Suprapubic skin (tissue), 4 donors: Measurements from ENCODE around the gene SCAPER. TPM values are rescaled to one million over a fixed set of nuclear protein-coding genes. Genes with fewer than 3 reads are reported as not detected.
A peak's percentile ranks its signal among the peaks of the same experiment; 100 is the strongest.
"Not testable (repeated sequence)": the region's sequence is repeated elsewhere in the genome, so short reads cannot be mapped to it uniquely, and the experiment has no call there.

Experiments used
- DNase-seq, 2 donors: peaks; one replicate each; pipeline ENCODE4 v3.0.0-alpha.2; 2019; ENCODE audit warnings: low spot score in 2 of 2
- H3K27ac ChIP-seq: fragments of 200-600 bp; sonication (generic); one replicate; pipeline ENCODE4 v1.5.1; 2019
- H3K27me3 ChIP-seq: fragments of 200-600 bp; sonication (generic); one replicate; pipeline ENCODE4 v1.5.1; 2019
- H3K36me3 ChIP-seq: fragments of 200-600 bp; sonication (generic); one replicate; pipeline ENCODE4 v1.5.1; 2019
- H3K4me1 ChIP-seq: fragments of 200-600 bp; sonication (generic); one replicate; pipeline ENCODE4 v1.5.1; 2019
- H3K4me3 ChIP-seq: fragments of 200-600 bp; sonication (generic); one replicate; pipeline ENCODE4 v1.5.1; 2019; ENCODE audit warnings: mild to moderate bottlenecking
- H3K9me3 ChIP-seq: fragments of 200-600 bp; sonication (generic); one replicate; pipeline ENCODE4 v1.5.1; 2019
- CTCF ChIP-seq, 2 donors: fragments of 200-600 bp in 1 of 2; fragments of 450-650 bp in 1 of 2; sonication (generic) in 1 of 2; IDR thresholded peaks; one replicate each; pipeline ENCODE4 v1.5.1; 2016 to 2019; ENCODE audit warnings: antibody characterized with exemption in 2 of 2, mild to moderate bottlenecking in 1 of 2, moderate library complexity in 1 of 2
- EP300 ChIP-seq: sonication (generic); formaldehyde crosslinking; IDR thresholded peaks from one replicate; pipeline ENCODE4 v1.6.1; 2017; ENCODE audit warnings: antibody characterized with exemption
- POLR2A ChIP-seq, 2 donors: fragments of 450-650 bp; IDR thresholded peaks; one replicate each; pipeline ENCODE4 v1.6.1; 2017; ENCODE audit warnings: antibody characterized with exemption in 2 of 2, mild to moderate bottlenecking in 2 of 2, moderate library complexity in 2 of 2
- POLR2AphosphoS5 ChIP-seq, 3 donors: sonication (generic); formaldehyde crosslinking; IDR thresholded peaks; one replicate each; pipeline ENCODE4 v1.6.1; 2017; ENCODE audit warnings: antibody characterized with exemption in 3 of 3
- WGBS: methylation state at CpG from one replicate; pipeline ENCODE4 v1.1.5; 2018; 5-methylcytosine and 5-hydroxymethylcytosine counted together
- total RNA-seq, 4 donors: library from RNA; depleted of rRNA; stranded (reverse); fragments of >200 nt; gene quantifications; one replicate each; pipeline ENCODE4 v1.1.0, GENCODE V29; 2016

Gene SCAPER
- total RNA-seq, 4 donors from 2014 or later = 26.3 to 61.4 (median 37.3) TPM

- Histone ChIP-seq H3K36me3 (no peaks in the 10 kb centered on the region), H3K9me3 (no peaks in the 10 kb centered on the region), H3K27ac (no peak overlapping the region), H3K4me1 (no peaks in the 10 kb centered on the region), H3K27me3 (peaks cover 13% of the 10 kb centered on the region), H3K4me3 (no peak overlapping the region)
- WGBS = 72% methylated on average over 10 of the region's 10 CpGs
- no peak for DNase-seq
- TF ChIP-seq POLR2AphosphoS5 (IDR thresholded peaks at IDR 0.05) (no peak), CTCF (IDR thresholded peaks at IDR 0.05) (no peak), POLR2A (IDR thresholded peaks at IDR 0.05) (no peak), EP300 (no peak)
Observed at GRCh38 chr15:76321171-76321570, 584.0 kb downstream of the SCAPER start.

GRCh38 chr15:76320012-76320411, 585.1 kb downstream of the SCAPER start:
- TF ChIP-seq POLR2A (IDR thresholded peaks at IDR 0.05) (no peak), EP300 (no peak)
- Histone ChIP-seq H3K4me3 (no peak overlapping the region), H3K9me3 (no peaks in the 10 kb centered on the region), H3K36me3 (no peaks in the 10 kb centered on the region), H3K27me3 (peaks cover 13% of the 10 kb centered on the region), H3K4me1 (no peaks in the 10 kb centered on the region), H3K27ac (no peak overlapping the region)
- WGBS = 86% methylated on average over 6 of the region's 6 CpGs
- DNase-seq = no peak

- no peak for TF ChIP-seq POLR2A (IDR thresholded peaks at IDR 0.05)
- TF ChIP-seq EP300 = no peak
- TF ChIP-seq CTCF (IDR thresholded peaks at IDR 0.05) = no peak
- Histone ChIP-seq H3K4me1 (peaks cover 37% of the 10 kb centered on the region), H3K27ac (no peak overlapping the region), H3K36me3 (no peaks in the 10 kb centered on the region), H3K9me3 (no peaks in the 10 kb centered on the region), H3K4me3 (no peak overlapping the region), H3K27me3 (no peaks in the 10 kb centered on the region)
- whole genome bisulfite sequencing = 30% methylated on average over 5 of the region's 5 CpGs
- no peak for DNase-seq
Observed at GRCh38 chr15:76313731-76314130, 591.4 kb downstream of the SCAPER start.

GRCh38 chr15:76313175-76313567, 592.0 kb downstream of the SCAPER start:
- not testable (repeated sequence) for H3K4me3 ChIP-seq, H3K36me3 ChIP-seq, DNase-seq, H3K9me3 ChIP-seq, H3K27me3 ChIP-seq
- WGBS = 55% methylated on average over 4 of the region's 4 CpGs
- Histone ChIP-seq H3K27ac (peak overlapping the region; percentile 47), H3K4me1 (peaks cover 41% of the 10 kb centered on the region)

GRCh38 chr15:76312540-76313174, 592.5 kb downstream of the SCAPER start:
- H3K27me3 ChIP-seq = no peaks in the 10 kb centered on the region
- WGBS = 55% methylated on average over 7 of the region's 7 CpGs
- peak overlapping the region; percentile 47 for H3K27ac ChIP-seq
- no peaks in the 10 kb centered on the region for H3K36me3 ChIP-seq
- H3K4me3 ChIP-seq = no peak overlapping the region
- no peak for DNase-seq
- peaks cover 41% of the 10 kb centered on the region for H3K4me1 ChIP-seq
- no peaks in the 10 kb centered on the region for H3K9me3 ChIP-seq
- no peak for TF ChIP-seq POLR2A (IDR thresholded peaks at IDR 0.05)

- WGBS = 4% methylated on average over 2 of the region's 60 CpGs
- no peaks in the 10 kb centered on the region for H3K9me3 ChIP-seq
- peak within 1 kb of the TSS; percentile 55 for H3K4me3 ChIP-seq
- H3K4me1 ChIP-seq = peaks cover 41% of the 10 kb centered on the region
- H3K27me3 ChIP-seq = no peaks in the 10 kb centered on the region
- TF ChIP-seq POLR2AphosphoS5 (IDR thresholded peaks at IDR 0.05) = peak; percentile 60 to 84 (median 62)
- no peak for TF ChIP-seq CTCF (IDR thresholded peaks at IDR 0.05)
- no peak for TF ChIP-seq EP300
- TF ChIP-seq POLR2A (IDR thresholded peaks at IDR 0.05) = peak; percentile 63 to 87
- peak; percentile 97 to 98 for DNase-seq
- peak within 1 kb of the TSS; percentile 75 for H3K27ac ChIP-seq
- H3K36me3 ChIP-seq = no peaks in the 10 kb centered on the region
Observed at GRCh38 chr15:76311100-76311953, 593.8 kb downstream of the SCAPER start, which contains the start of gene ETFA. Gene ETFA, minus strand, starts transcription at chr15:76311469. Its CDS starts 81 bp downstream, at chr15:76311388.
